ENCODE measurements around the gene FHOD3. TPM values are rescaled to one million over a fixed set of nuclear protein-coding genes. Genes with fewer than 3 reads are reported as not detected.

Gene FHOD3
- total and polyA plus RNA-seq, 9 of the 15 experiments (the other 6 are each of a cell fraction or from before 2014, with no cell fraction given) = 0.11 TPM; not detected in 8

- FAIRE-seq = no peak
- H2AFZ ChIP-seq (ENCODE audit: low read depth, low read length) = no peak overlapping the region
- 0% methylated on average over 1 of the region's 1 CpG for WGBS (ENCODE audit: insufficient coverage, low coverage, missing lambda C conversion rate)
- H3K27me3 ChIP-seq (ENCODE audit: control insufficient read depth in 2 of 2, insufficient read depth in 2 of 2, low read length in 2 of 2) = peaks cover 0 to 21% of the 10 kb centered on the region in 2 experiments; a peak in 1 of 5 replicates
- POLR2A ChIA-PET = no interaction called here
- H3K9me3 ChIP-seq (replicated peaks; ENCODE audit: control insufficient read depth, insufficient read depth, low read depth, low read length) = no peaks in the 10 kb centered on the region
- H4K20me1 ChIP-seq (replicated peaks; ENCODE audit: control insufficient read depth, insufficient read depth, low read length) = no peaks in the 10 kb centered on the region
- no peak overlapping the region for H3K27ac ChIP-seq (ENCODE audit: extremely low read depth, low read depth, low read length)
- no peaks in the 10 kb centered on the region for H3K79me2 ChIP-seq (ENCODE audit: control insufficient read depth, insufficient read depth, low read length)
- H3K4me2 ChIP-seq (ENCODE audit: insufficient read depth, low read length) = no peak overlapping the region
- in situ Hi-C loops (cut with MboI) (no loop called here), intact Hi-C loops (cut with micrococcal nuclease) (loop anchor here (5.0 kb wide), 1 partner anchor 315 kb away; no protein-coding TSS in a partner anchor)
- DNase-seq (ENCODE audit: extremely low read depth in 1 of 4, low spot score in 3 of 4) = peak in 1 of 4 experiments; percentile 9
- TF ChIP-seq E2F6 (IDR thresholded peaks at IDR 0.05; ENCODE audit: borderline replicate concordance in 1 of 2, extremely low read depth in 1 of 2, insufficient read depth in 1 of 2, insufficient read length in 1 of 2, low read depth in 1 of 2, low read length in 1 of 2, poor library complexity in 1 of 2, severe bottlenecking in 1 of 2) (no peak), CTCF (IDR thresholded peaks at IDR 0.05 in 2 of 3, conservative IDR thresholded peaks at IDR 0.05 in 1 of 3; ENCODE audit: insufficient read depth in 2 of 3, low read depth in 1 of 3, low read length in 3 of 3) (peak; percentile 32 to 42 (median 32); a peak in 5 of 6 replicates)
- H3K4me3 ChIP-seq = no peak overlapping the region
- H3K36me3 ChIP-seq (ENCODE audit: control insufficient read depth, insufficient read depth, low read length) = no peaks in the 10 kb centered on the region
- CTCF ChIA-PET (ENCODE audit: low intra/inter-chr PET ratio) = no interaction called here
- no peak overlapping the region for H3K9ac ChIP-seq (ENCODE audit: insufficient read depth in 1 of 2, low read depth in 2 of 2, low read length in 2 of 2)
- no TSS peak for BruUV-seq (replicated peaks)
- H3K4me1 ChIP-seq (replicated peaks in 1 of 2; ENCODE audit: control insufficient read depth in 2 of 2, insufficient read depth in 2 of 2, low read length in 2 of 2) = no peaks in the 10 kb centered on the region
- ATAC-seq = peak; percentile 70
- no peaks in the 10 kb centered on the region for H3K9me1 ChIP-seq (ENCODE audit: control insufficient read depth, insufficient read depth, low read length)
Measured at GRCh38 chr18:36412778-36413177, 115.3 kb downstream of the FHOD3 start.

All from K562 (cell line).